ENCODE data around the gene SPIRE1. TPM values are rescaled to one million over a fixed set of nuclear protein-coding genes. Genes with fewer than 3 reads are reported as not detected.

Gene SPIRE1
- total RNA-seq, 1 experiment from 2014 or later: 16.6 TPM

DNA sequence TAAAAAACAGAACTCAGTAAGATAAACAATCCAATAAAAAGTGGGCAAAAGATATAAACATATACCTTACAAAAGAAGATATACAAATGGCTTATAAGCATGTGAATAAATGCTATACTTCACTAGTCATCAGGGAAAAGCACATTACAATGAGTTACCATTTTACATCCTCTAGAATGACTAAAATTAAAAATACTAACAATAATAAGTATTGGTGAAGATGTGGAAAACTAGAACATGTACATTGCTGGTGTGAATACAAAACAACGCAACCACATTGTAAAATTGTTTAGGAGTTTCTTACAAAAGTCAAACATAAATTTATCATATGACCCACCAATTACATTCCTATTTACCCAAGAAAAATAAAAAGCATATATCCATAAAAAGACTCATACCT is 80.1 kb downstream of the SPIRE1 start:
- Histone ChIP-seq H2AK5ac (ENCODE audit: insufficient read length, low read length) (no peak overlapping the region), H4K8ac (replicated peaks; ENCODE audit: insufficient read length, low read depth, low read length) (no peak overlapping the region), H2BK20ac (ENCODE audit: low read depth, low read length, poor library complexity, severe bottlenecking) (no peak overlapping the region), H3K9ac (ENCODE audit: extremely low read depth, insufficient read length, low read length) (no peak overlapping the region), H3K18ac (ENCODE audit: insufficient read length, low read depth, low read length) (no peak overlapping the region), H3K27me3 (ENCODE audit: insufficient read depth, low read length) (no peaks in the 10 kb centered on the region), H3K79me2 (ENCODE audit: insufficient read depth, low read length) (no peaks in the 10 kb centered on the region), H3K27ac (ENCODE audit: insufficient read length, low read depth, low read length) (no peak overlapping the region), H4K5ac (ENCODE audit: insufficient read length, low read depth, low read length) (no peak overlapping the region), H2AFZ (ENCODE audit: low read length) (no peak overlapping the region), H3T11ph (ENCODE audit: low read length) (no peak overlapping the region), H3K56ac (ENCODE audit: insufficient read length, low read depth, low read length) (no peak overlapping the region), H2BK12ac (ENCODE audit: insufficient read length, low read depth, low read length) (no peak overlapping the region), H3K4me2 (ENCODE audit: insufficient read depth, insufficient read length, low read length) (no peak overlapping the region), H2BK120ac (ENCODE audit: low read depth, low read length, poor library complexity, severe bottlenecking) (no peak overlapping the region), H3K4ac (ENCODE audit: low read depth, low read length) (no peak overlapping the region), H3K9me3 (ENCODE audit: control insufficient read depth, low read depth, low read length) (no peaks in the 10 kb centered on the region), H2BK5ac (ENCODE audit: insufficient read length, low read length) (no peak overlapping the region), H3K4me1 (ENCODE audit: insufficient read depth, low read length) (no peaks in the 10 kb centered on the region), H3K23me2 (ENCODE audit: insufficient read length, low read depth, low read length, poor library complexity, severe bottlenecking) (no peaks in the 10 kb centered on the region), H3K79me1 (ENCODE audit: insufficient read depth, low read depth, low read length, poor library complexity, severe bottlenecking) (no peaks in the 10 kb centered on the region), H4K20me1 (ENCODE audit: control insufficient read depth, insufficient read depth, insufficient read length) (no peaks in the 10 kb centered on the region), H3K23ac (ENCODE audit: insufficient read length, low read depth, low read length) (no peak overlapping the region), H3K14ac (ENCODE audit: insufficient read depth, low read length) (no peak overlapping the region), H4K91ac (ENCODE audit: insufficient read length, low read depth, low read length) (no peak overlapping the region), H2BK15ac (ENCODE audit: low read depth, low read length) (no peak overlapping the region)
- H3K27ac Mint-ChIP-seq: no peak overlapping the region
- DNase-seq: no peak
- no peak for TF ChIP-seq CTCF (conservative IDR thresholded peaks at IDR 0.05)
- no peaks in the 10 kb centered on the region for H3K36me3 Mint-ChIP-seq (ENCODE audit: insufficient read depth in 1 of 3, low read depth in 3 of 3)
- H3K27me3 Mint-ChIP-seq (ENCODE audit: low read depth): no peaks in the 10 kb centered on the region
- H3K4me1 Mint-ChIP-seq: no peaks in the 10 kb centered on the region
- no peak overlapping the region for H3K4me3 Mint-ChIP-seq
- WGBS (ENCODE audit: extremely low coverage, insufficient read length, low lambda C conversion rate): no CpG with 5 or more reads among the region's 1 CpG
- no peaks in the 10 kb centered on the region for H3K9me3 Mint-ChIP-seq

Measured in H9 (cell line).